ENCODE measurements around the gene MYMK. TPM values are rescaled to one million over a fixed set of nuclear protein-coding genes. Genes with fewer than 3 reads are reported as not detected.

MYMK gene
- total and polyA plus RNA-seq, 9 donors: 23.0 to 93.0 (median 72.7) TPM

DNA sequence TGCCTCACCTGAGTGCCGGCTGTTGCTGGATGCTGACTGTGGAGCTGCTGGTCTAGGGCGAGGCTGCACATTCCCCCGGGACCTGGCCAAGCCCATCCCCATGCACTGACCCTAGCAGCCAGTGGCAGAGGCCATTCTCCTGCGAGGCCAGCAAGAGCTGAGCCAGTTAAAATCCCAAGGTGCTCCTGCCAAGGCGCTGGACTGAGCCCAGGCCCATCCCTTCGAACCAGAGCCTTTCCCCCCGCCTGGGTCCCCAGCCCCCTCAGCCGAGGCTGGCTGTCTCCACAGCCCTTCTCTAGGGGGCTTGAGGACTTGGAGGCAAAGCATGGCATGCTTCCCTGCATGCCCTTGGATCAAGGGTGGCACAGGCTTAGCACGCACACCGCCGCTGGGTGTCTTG is 11.3 kb upstream of the MYMK start:
- 76% methylated on average over 9 of the region's 11 CpGs for WGBS (ENCODE audit: insufficient coverage)
- H3K4me1 ChIP-seq (ENCODE audit: control insufficient read depth, insufficient read depth, low read length): peaks cover 78% of the 10 kb centered on the region
- peaks cover 23% of the 10 kb centered on the region for H3K27me3 ChIP-seq (ENCODE audit: control insufficient read depth, insufficient read depth, low read length)
- no peak for DNase-seq
- H3K36me3 ChIP-seq (ENCODE audit: control insufficient read depth, insufficient read depth, low read length): no peaks in the 10 kb centered on the region
- no peaks in the 10 kb centered on the region for H3K9me3 ChIP-seq (replicated peaks; ENCODE audit: control insufficient read depth, low read depth, low read length)
- no peak overlapping the region for H3K4me3 ChIP-seq (ENCODE audit: low read length)
- H3K27ac ChIP-seq (ENCODE audit: low read length): no peak overlapping the region

DNA sequence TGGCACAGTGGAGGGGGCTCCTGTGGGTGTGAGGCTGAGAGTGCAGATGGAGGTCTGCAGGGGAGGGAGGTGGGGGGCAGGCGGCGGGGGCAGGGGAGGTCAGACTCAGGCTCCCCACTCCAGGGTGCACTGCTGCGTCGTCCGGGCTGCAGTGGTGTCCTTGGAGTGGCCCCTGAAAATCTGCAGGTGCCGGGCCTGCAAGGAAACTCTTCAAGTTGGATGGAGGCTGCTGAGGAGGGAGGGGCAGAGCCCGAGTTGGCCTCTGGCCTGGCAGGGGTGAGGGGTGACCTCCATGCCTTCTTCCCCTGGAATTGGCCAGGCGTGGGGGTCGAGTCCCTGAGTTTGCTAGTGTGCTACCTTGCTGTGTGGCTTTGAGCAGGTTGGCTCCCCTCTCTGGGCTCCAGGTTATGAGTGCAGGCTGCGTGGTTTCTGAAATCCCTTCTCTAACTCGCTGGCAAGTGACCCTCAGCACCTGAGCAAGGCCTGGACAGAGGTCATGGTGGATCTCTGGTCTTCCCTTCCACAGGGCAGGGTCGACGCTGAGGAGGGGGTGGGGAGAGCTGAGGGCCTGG is 10.6 kb upstream of the MYMK start:
- Histone ChIP-seq H3K9me3 (replicated peaks; ENCODE audit: control insufficient read depth, low read depth, low read length) (no peaks in the 10 kb centered on the region), H3K4me1 (ENCODE audit: control insufficient read depth, insufficient read depth, low read length) (peaks cover 79% of the 10 kb centered on the region), H3K4me3 (ENCODE audit: low read length) (peak overlapping the region; percentile 30), H3K27ac (ENCODE audit: low read length) (no peak overlapping the region), H3K36me3 (ENCODE audit: control insufficient read depth, insufficient read depth, low read length) (no peaks in the 10 kb centered on the region), H3K27me3 (ENCODE audit: control insufficient read depth, insufficient read depth, low read length) (peaks cover 23% of the 10 kb centered on the region)
- 44% methylated on average over 11 of the region's 13 CpGs for WGBS (ENCODE audit: insufficient coverage)
- DNase-seq: no peak

DNA sequence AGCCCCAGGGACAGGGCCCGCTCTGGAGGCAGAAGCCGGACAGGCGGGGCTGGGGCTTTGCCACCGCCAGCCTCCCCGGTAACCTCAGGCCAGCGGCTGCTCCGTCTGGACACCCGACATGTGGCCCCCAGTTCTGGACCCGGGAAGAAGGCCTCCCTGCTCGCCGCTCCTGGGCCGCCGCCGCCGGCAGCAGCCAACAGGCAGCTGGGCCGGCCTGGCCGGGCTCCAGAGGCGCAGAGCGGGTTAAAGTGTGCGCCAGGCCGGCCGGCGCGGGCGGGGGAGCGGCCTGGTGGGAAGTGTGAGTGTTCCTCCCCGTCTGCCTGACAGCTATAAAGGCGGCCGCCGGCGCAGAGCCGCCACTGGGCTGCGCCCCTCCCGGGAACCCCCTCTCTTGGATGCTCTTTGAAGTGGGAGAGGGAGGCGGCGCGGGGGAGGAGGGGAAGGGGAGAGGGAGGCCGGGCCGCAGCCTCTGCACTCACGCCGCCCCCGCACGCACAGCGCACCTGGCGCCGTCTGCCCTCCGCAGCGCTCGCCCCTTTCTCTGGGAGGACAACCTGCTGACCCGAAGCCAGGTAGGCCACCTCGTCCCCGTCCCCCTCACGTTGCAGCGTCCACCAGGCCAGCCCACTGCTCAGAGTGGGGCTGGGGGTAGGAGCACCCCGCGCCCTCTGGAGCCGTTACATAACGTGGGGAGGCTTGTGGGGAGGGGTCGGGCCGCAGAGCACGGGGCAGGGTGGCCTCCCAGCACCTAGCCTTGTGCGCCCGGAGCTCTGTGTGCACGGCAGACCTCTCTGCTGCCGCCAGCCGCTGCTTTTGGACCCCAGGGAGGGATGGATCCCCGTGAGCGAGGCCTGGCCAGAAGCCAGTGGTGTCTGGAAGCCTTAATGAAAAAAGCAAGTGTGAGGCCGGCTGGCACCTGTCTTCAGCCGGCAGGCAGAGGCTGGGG is 9.9 kb upstream of the MYMK start, which contains the start of gene ADAMTSL2:
TSS of gene ADAMTSL2 (plus strand) at position 359 of the 946 bp plus-strand sequence. CDS start 2,009 bp downstream, outside the sequence.
- H3K9me3 ChIP-seq (replicated peaks; ENCODE audit: control insufficient read depth, low read depth, low read length): no peaks in the 10 kb centered on the region
- H3K4me1 ChIP-seq (ENCODE audit: control insufficient read depth, insufficient read depth, low read length): peaks cover 76% of the 10 kb centered on the region
- H3K36me3 ChIP-seq (ENCODE audit: control insufficient read depth, insufficient read depth, low read length): no peaks in the 10 kb centered on the region
- peak; percentile 91 for DNase-seq
- peak within 1 kb of the TSS; percentile 59 for H3K27ac ChIP-seq (ENCODE audit: low read length)
- peak within 1 kb of the TSS; percentile 30 for H3K4me3 ChIP-seq (ENCODE audit: low read length)
- 2% methylated on average over 41 of the region's 70 CpGs for whole genome bisulfite sequencing (ENCODE audit: insufficient coverage)
- H3K27me3 ChIP-seq (ENCODE audit: control insufficient read depth, insufficient read depth, low read length): peaks cover 22% of the 10 kb centered on the region

DNA sequence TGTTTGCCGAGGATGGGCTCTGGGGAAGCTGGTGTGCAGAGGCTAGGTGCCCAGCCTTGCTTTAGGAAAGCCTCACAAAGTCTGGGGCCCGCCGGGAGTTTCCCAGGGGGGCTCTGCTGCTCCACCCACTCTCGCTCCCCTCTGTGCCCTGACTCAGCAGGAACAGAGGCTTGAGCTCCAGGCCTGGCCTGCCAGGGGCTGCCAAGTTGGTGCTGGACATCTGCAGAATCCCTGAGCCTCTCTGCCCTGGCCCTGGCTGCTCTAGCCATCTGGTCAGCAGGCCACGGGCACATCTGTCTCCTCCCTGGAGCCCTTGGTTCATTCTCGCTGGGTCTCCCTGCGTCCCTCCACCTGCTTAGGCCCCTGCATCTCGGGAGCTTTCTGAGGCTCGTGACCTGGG is 9.1 kb upstream of the MYMK start:
- no peaks in the 10 kb centered on the region for H3K9me3 ChIP-seq (replicated peaks; ENCODE audit: control insufficient read depth, low read depth, low read length)
- peaks cover 76% of the 10 kb centered on the region for H3K4me1 ChIP-seq (ENCODE audit: control insufficient read depth, insufficient read depth, low read length)
- WGBS (ENCODE audit: insufficient coverage): 27% methylated on average over 8 of the region's 9 CpGs
- peak; percentile 67 for DNase-seq
- H3K27me3 ChIP-seq (ENCODE audit: control insufficient read depth, insufficient read depth, low read length): peaks cover 26% of the 10 kb centered on the region
- H3K4me3 ChIP-seq (ENCODE audit: low read length): no peak overlapping the region
- H3K36me3 ChIP-seq (ENCODE audit: control insufficient read depth, insufficient read depth, low read length): no peaks in the 10 kb centered on the region
- peak overlapping the region; percentile 59 for H3K27ac ChIP-seq (ENCODE audit: low read length)

DNA sequence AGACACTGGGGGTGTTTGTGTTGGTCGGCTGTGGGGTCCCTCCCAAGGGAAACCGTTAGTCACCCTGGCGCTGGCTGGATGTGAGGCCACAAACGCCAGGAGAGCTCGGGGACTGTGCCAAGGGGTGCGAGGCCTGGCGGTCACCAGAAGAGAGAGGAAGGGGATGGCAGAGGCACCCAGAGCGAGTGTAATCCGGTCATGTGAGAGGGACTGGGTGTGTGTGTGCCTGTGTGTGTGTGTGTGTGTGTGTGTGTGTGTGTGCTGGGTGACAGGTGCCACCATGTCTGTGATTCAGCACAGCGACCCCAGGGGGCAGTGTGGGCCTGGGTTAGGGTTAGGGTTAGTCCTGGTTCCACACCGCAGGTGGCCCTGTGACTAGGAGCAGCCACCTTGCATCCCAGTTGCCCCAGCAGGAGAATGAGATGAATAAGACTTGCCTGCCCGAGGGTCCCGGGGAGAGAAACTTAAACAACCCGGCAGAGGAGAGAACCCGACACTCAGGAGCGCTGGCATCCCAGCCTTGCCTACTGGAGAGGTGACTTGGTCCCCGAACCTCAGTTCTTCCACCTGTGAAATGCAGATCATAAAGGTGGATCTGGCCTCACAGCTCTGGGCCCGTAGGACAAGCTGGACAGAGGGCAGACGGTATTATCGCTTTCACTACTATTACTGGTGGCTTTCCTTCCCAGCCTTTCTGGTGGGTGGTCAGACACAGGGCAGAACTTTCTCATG is 8.3 kb upstream of the MYMK start:
- Histone ChIP-seq H3K4me1 (ENCODE audit: control insufficient read depth, insufficient read depth, low read length) (peaks cover 76% of the 10 kb centered on the region), H3K36me3 (ENCODE audit: control insufficient read depth, insufficient read depth, low read length) (no peaks in the 10 kb centered on the region), H3K27ac (ENCODE audit: low read length) (no peak overlapping the region), H3K27me3 (ENCODE audit: control insufficient read depth, insufficient read depth, low read length) (peaks cover 22% of the 10 kb centered on the region), H3K9me3 (replicated peaks; ENCODE audit: control insufficient read depth, low read depth, low read length) (no peaks in the 10 kb centered on the region), H3K4me3 (ENCODE audit: low read length) (no peak overlapping the region)
- 52% methylated on average over 15 of the region's 20 CpGs for WGBS (ENCODE audit: insufficient coverage)
- peak; percentile 67 for DNase-seq

- Histone ChIP-seq H3K36me3 (ENCODE audit: control insufficient read depth, insufficient read depth, low read length) (no peaks in the 10 kb centered on the region), H3K4me1 (ENCODE audit: control insufficient read depth, insufficient read depth, low read length) (peaks cover 93% of the 10 kb centered on the region), H3K27me3 (ENCODE audit: control insufficient read depth, insufficient read depth, low read length) (peaks cover 20% of the 10 kb centered on the region), H3K4me3 (ENCODE audit: low read length) (no peak overlapping the region), H3K9me3 (replicated peaks; ENCODE audit: control insufficient read depth, low read depth, low read length) (no peaks in the 10 kb centered on the region), H3K27ac (ENCODE audit: low read length) (no peak overlapping the region)
- 44% methylated on average over 8 of the region's 9 CpGs for WGBS (ENCODE audit: insufficient coverage)
- DNase-seq: no peak
Observed at GRCh38 chr9:133531293-133531692, 6.5 kb upstream of the MYMK start.

- no peaks in the 10 kb centered on the region for H3K9me3 ChIP-seq (replicated peaks; ENCODE audit: control insufficient read depth, low read depth, low read length)
- WGBS (ENCODE audit: insufficient coverage): 85% methylated on average over 4 of the region's 7 CpGs
- H3K4me3 ChIP-seq (ENCODE audit: low read length): no peak overlapping the region
- H3K4me1 ChIP-seq (ENCODE audit: control insufficient read depth, insufficient read depth, low read length): peaks cover 93% of the 10 kb centered on the region
- DNase-seq: no peak
- no peaks in the 10 kb centered on the region for H3K36me3 ChIP-seq (ENCODE audit: control insufficient read depth, insufficient read depth, low read length)
- H3K27me3 ChIP-seq (ENCODE audit: control insufficient read depth, insufficient read depth, low read length): peaks cover 16% of the 10 kb centered on the region
- no peak overlapping the region for H3K27ac ChIP-seq (ENCODE audit: low read length)
Observed at GRCh38 chr9:133529874-133530273, 5.1 kb upstream of the MYMK start.

DNA sequence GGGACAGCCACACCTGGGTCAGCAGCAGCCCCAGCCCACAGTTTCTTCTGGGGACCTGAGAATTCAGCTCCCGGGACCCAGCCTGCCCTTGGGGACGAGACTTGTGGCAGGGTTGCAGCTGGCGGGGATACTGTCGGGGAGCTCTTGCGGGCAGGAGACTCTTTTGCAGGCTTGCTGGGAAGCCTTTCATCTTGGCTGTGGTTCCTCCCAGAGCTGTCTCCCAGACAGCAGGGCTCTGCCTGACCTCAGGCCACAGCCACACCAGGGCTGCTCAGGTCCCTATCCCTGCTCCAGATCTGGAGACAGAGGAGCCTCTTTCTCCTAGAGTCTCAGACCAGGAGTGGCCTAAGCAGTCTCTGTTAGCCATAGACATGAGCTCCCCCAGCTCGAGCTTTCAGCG is 4.7 kb upstream of the MYMK start:
- Histone ChIP-seq H3K27ac (ENCODE audit: low read length) (no peak overlapping the region), H3K36me3 (ENCODE audit: control insufficient read depth, insufficient read depth, low read length) (no peaks in the 10 kb centered on the region), H3K4me3 (ENCODE audit: low read length) (no peak overlapping the region), H3K4me1 (ENCODE audit: control insufficient read depth, insufficient read depth, low read length) (peaks cover 93% of the 10 kb centered on the region), H3K27me3 (ENCODE audit: control insufficient read depth, insufficient read depth, low read length) (peaks cover 16% of the 10 kb centered on the region), H3K9me3 (replicated peaks; ENCODE audit: control insufficient read depth, low read depth, low read length) (no peaks in the 10 kb centered on the region)
- 67% methylated on average over 5 of the region's 7 CpGs for WGBS (ENCODE audit: insufficient coverage)
- no peak for DNase-seq

GRCh38 chr9:133528876-133529241 is 4.1 kb upstream of the MYMK start:
- H3K4me1 ChIP-seq (ENCODE audit: control insufficient read depth, insufficient read depth, low read length): peaks cover 94% of the 10 kb centered on the region

More at GRCh38 chr9:133528876-133529241, 4.1 kb upstream of the MYMK start:
- 44% methylated on average over 9 of the region's 11 CpGs for WGBS (ENCODE audit: insufficient coverage)
- Histone ChIP-seq H3K9me3 (replicated peaks; ENCODE audit: control insufficient read depth, low read depth, low read length) (no peaks in the 10 kb centered on the region), H3K27me3 (ENCODE audit: control insufficient read depth, insufficient read depth, low read length) (peaks cover 16% of the 10 kb centered on the region), H3K36me3 (ENCODE audit: control insufficient read depth, insufficient read depth, low read length) (no peaks in the 10 kb centered on the region), H3K4me3 (ENCODE audit: low read length) (no peak overlapping the region), H3K27ac (ENCODE audit: low read length) (no peak overlapping the region)
- peak; percentile 68 for DNase-seq
